Tibial artery (tissue), 4 donors: ENCODE data around the gene SLC29A3.

Source experiments
- DNase-seq, 2 donors: peaks; one replicate each; pipeline ENCODE4 v3.0.0-alpha.2; 2019
- H3K27ac ChIP-seq, 2 donors: fragments of 200-600 bp; sonication (generic) in 1 of 2; 1 replicate in 1 of 2; 2 replicates in 1 of 2; pipeline ENCODE4 v1.5.1; 2018 to 2019; ENCODE audit warnings: mild to moderate bottlenecking in 1 of 2
- H3K27me3 ChIP-seq, 2 donors: fragments of 200-600 bp; sonication (generic) in 1 of 2; one replicate each; pipeline versions ENCODE4 v1.5.1 to v1.6.0; 2016 to 2019
- H3K36me3 ChIP-seq, 3 donors: fragments of 200-600 bp; sonication (generic) in 2 of 3; one replicate each; pipeline ENCODE4 v1.5.1; 2016 to 2019; ENCODE audit warnings: mild to moderate bottlenecking in 2 of 3
- H3K4me1 ChIP-seq, 4 donors: fragments of 200-600 bp; sonication (generic) in 2 of 4; 1 replicate in 3 of 4; 2 replicates in 1 of 4; pipeline ENCODE4 v1.5.1; 2016 to 2019
- H3K4me3 ChIP-seq, 2 donors: fragments of 200-600 bp; sonication (generic) in 1 of 2; 1 replicate in 1 of 2; 2 replicates in 1 of 2; pipeline ENCODE4 v1.5.1; 2018 to 2019; ENCODE audit warnings: mild to moderate bottlenecking in 2 of 2
- H3K9me3 ChIP-seq, 3 donors: fragments of 200-600 bp; sonication (generic) in 1 of 3; one replicate each; pipeline ENCODE4 v1.5.1; 2016 to 2019
- intact Hi-C: fragments of 100-400 bp; cut with DNase I; formaldehyde crosslinking; loops from one replicate; pipeline ENCODE4 v1.15.0; 2023; ENCODE audit warnings: low total_unique reads
- TF ChIP-seq, protein P1 (sequence below), 2 experiments: fragments of 200-600 bp in 1 of 2; fragments of 450-650 bp in 1 of 2; IDR thresholded peaks; one replicate each; pipeline ENCODE4 v1.5.1; 2017 to 2019; ENCODE audit warnings: antibody characterized with exemption in 2 of 2, mild to moderate bottlenecking in 1 of 2, moderate library complexity in 1 of 2

The SLC29A3 gene

GRCh38 chr10:71344993-71345480 lies 26.0 kb downstream of the SLC29A3 start:
- Histone ChIP-seq H3K4me3 (no peak overlapping the region), H3K36me3 (peaks cover 0 to 15% (median 0%) of the 10 kb centered on the region in 3 donors), H3K27me3 (no peaks in the 10 kb centered on the region), H3K9me3 (no peaks in the 10 kb centered on the region), H3K27ac (no peak overlapping the region), H3K4me1 (no peaks in the 10 kb centered on the region)
- TF ChIP-seq, protein P1, sequence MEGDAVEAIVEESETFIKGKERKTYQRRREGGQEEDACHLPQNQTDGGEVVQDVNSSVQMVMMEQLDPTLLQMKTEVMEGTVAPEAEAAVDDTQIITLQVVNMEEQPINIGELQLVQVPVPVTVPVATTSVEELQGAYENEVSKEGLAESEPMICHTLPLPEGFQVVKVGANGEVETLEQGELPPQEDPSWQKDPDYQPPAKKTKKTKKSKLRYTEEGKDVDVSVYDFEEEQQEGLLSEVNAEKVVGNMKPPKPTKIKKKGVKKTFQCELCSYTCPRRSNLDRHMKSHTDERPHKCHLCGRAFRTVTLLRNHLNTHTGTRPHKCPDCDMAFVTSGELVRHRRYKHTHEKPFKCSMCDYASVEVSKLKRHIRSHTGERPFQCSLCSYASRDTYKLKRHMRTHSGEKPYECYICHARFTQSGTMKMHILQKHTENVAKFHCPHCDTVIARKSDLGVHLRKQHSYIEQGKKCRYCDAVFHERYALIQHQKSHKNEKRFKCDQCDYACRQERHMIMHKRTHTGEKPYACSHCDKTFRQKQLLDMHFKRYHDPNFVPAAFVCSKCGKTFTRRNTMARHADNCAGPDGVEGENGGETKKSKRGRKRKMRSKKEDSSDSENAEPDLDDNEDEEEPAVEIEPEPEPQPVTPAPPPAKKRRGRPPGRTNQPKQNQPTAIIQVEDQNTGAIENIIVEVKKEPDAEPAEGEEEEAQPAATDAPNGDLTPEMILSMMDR (IDR thresholded peaks at IDR 0.05): no peak
- no peak for DNase-seq
- intact Hi-C loops: no loop called here

GRCh38 chr10:71345694-71346093 lies 26.6 kb downstream of the SLC29A3 start:
- TF ChIP-seq, protein P1 (IDR thresholded peaks at IDR 0.05): no peak
- DNase-seq: no peak
- H3K9me3 ChIP-seq: no peaks in the 10 kb centered on the region

DNA sequence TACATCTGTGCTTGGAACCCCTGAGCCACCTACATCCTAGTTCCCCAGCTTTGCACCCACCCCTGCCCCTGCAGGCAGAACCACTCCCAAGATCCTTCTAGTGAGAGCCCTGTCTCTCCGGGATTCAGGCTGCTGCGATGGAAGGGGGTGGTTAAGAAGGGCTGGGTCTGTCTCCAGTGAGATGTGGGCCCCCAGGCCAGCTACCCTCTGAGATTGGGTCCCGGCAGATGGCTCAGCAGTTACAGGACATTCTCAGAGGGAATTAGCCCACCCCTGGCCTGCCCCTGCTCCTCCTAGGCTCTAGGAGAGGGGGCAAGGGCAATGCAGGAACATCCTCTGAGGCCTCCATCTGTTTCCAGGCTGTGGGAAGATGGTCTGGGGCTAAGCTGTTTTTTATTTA lies 27.7 kb downstream of the SLC29A3 start:
- Histone ChIP-seq H3K27me3 (no peaks in the 10 kb centered on the region), H3K36me3 (peaks cover 0 to 14% (median 0%) of the 10 kb centered on the region in 3 donors), H3K9me3 (no peaks in the 10 kb centered on the region), H3K27ac (no peak overlapping the region), H3K4me3 (no peak overlapping the region), H3K4me1 (peaks cover 0 to 6% (median 0%) of the 10 kb centered on the region in 4 donors)
- TF ChIP-seq, protein P1 (IDR thresholded peaks at IDR 0.05): no peak
- DNase-seq: no peak
- intact Hi-C loops: no loop called here

More at GRCh38 chr10:71345694-71346093, 26.6 kb downstream of the SLC29A3 start:
- intact Hi-C loops: no loop called here
- Histone ChIP-seq H3K36me3 (peaks cover 0 to 11% (median 0%) of the 10 kb centered on the region in 3 donors), H3K4me1 (no peaks in the 10 kb centered on the region), H3K27ac (no peak overlapping the region), H3K4me3 (no peak overlapping the region), H3K27me3 (no peaks in the 10 kb centered on the region)

- TF ChIP-seq, protein P1 (IDR thresholded peaks at IDR 0.05): no peak
- Histone ChIP-seq H3K9me3 (no peaks in the 10 kb centered on the region), H3K4me1 (peaks cover 0 to 6% (median 0%) of the 10 kb centered on the region in 4 donors), H3K4me3 (no peak overlapping the region), H3K27me3 (no peaks in the 10 kb centered on the region), H3K36me3 (peaks cover 0 to 24% (median 0%) of the 10 kb centered on the region in 3 donors), H3K27ac (no peak overlapping the region)
- no peak for DNase-seq
- intact Hi-C loops: no loop called here
Measured at GRCh38 chr10:71347587-71348395, 28.7 kb downstream of the SLC29A3 start.

DNA sequence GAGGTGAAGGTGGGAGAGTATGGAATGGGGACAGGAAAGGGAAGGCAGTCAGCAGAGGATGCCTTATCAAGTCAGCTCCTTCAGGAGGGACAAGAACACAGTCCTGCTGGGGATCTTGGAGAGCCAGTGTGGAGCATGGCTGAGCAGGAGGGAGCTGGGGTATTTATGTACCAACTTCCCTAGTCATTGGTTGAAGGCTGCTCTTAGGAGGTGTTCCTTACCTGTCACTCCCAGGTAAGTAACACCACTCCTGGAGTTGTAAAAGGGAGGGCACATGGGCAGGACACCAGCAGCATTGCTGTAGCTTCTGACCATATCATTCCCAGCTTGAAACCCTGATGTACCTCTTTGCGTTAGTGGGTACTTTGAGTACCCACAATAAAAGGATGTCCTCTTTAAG lies 29.8 kb downstream of the SLC29A3 start:
- no peak overlapping the region for H3K4me3 ChIP-seq

More for the DNA sequence above, 29.8 kb downstream of the SLC29A3 start:
- no peaks in the 10 kb centered on the region for H3K27me3 ChIP-seq
- intact Hi-C loops: no loop called here
- peaks cover 0 to 6% (median 0%) of the 10 kb centered on the region in 4 donors for H3K4me1 ChIP-seq
- no peak for DNase-seq
- peaks cover 0 to 28% (median 0%) of the 10 kb centered on the region in 3 donors for H3K36me3 ChIP-seq
- no peaks in the 10 kb centered on the region for H3K9me3 ChIP-seq
- TF ChIP-seq, protein P1 (IDR thresholded peaks at IDR 0.05): no peak
- H3K27ac ChIP-seq: no peak overlapping the region
